Smooth muscle cell of the pulmonary artery (primary cell): ENCODE results near the gene HLA-DOA. TPM values are rescaled to one million over a fixed set of nuclear protein-coding genes. Genes with fewer than 3 reads are reported as not detected.

ENCODE experiments used
- total RNA-seq: library from RNA; depleted of rRNA; stranded (reverse); fragments of >200 nt; gene quantifications from 2 replicates; pipeline ENCODE4 v1.2.3, GENCODE V29; 2014

The HLA-DOA gene
- 2.1 TPM in 1 of 2 replicates, not detected in the other for total RNA-seq

GRCh38 chr6:33008944-33009861, at the start of gene HLA-DOA:
HLA-DOA (minus strand) TSS chr6:33009591.

GRCh38 chr6:32968093-32968866, 41.1 kb downstream of the HLA-DOA start, which contains the start of gene BRD2:
BRD2 (plus strand) TSS chr6:32968594; CDS start chr6:32972899, 4,305 bp downstream.

Other genes starting within 250 kb of the HLA-DOA start
- gene HLA-DQB2, start 246.1 kb downstream of the HLA-DOA start, total RNA-seq: not detected in 2 replicates
- gene HLA-DOB, start 192.6 kb downstream of the HLA-DOA start, total RNA-seq: 0.10 and 0.20 TPM in 2 replicates
- 19.5 and 33.5 TPM in 2 replicates for gene TAP2, start 170.9 kb downstream of the HLA-DOA start, total RNA-seq
- 33.5 and 35.4 TPM in 2 replicates for gene PSMB8, start 165.5 kb downstream of the HLA-DOA start, total RNA-seq
- gene TAP1, start 155.9 kb downstream of the HLA-DOA start, total RNA-seq: 41.1 and 52.4 TPM in 2 replicates
- 13.4 and 23.3 TPM in 2 replicates for gene PSMB9, start 155.4 kb downstream of the HLA-DOA start, total RNA-seq
- gene HLA-DMB, start 68.6 kb downstream of the HLA-DOA start, total RNA-seq: 0.07 and 0.59 TPM in 2 replicates
- gene HLA-DMA, start 56.5 kb downstream of the HLA-DOA start, total RNA-seq: 3.3 and 8.5 TPM in 2 replicates
- 84.5 and 93.0 TPM in 2 replicates for gene BRD2, start 41.0 kb downstream of the HLA-DOA start, total RNA-seq
- gene HLA-DPA1, start 64.1 kb upstream of the HLA-DOA start, total RNA-seq: 0.17 and 3.8 TPM in 2 replicates
- 2.8 and 19.5 TPM in 2 replicates for gene HLA-DPB1, start 66.4 kb upstream of the HLA-DOA start, total RNA-seq
- gene COL11A2, start 182.9 kb upstream of the HLA-DOA start, total RNA-seq: 0.13 and 0.83 TPM in 2 replicates
- gene RXRB, start 191.1 kb upstream of the HLA-DOA start, total RNA-seq: 32.2 and 34.4 TPM in 2 replicates
- gene SLC39A7, start 191.3 kb upstream of the HLA-DOA start, total RNA-seq: 158 and 190 TPM in 2 replicates
- 4.2 and 5.4 TPM in 2 replicates for gene HSD17B8, start 195.1 kb upstream of the HLA-DOA start, total RNA-seq
- gene RING1, start 198.9 kb upstream of the HLA-DOA start, total RNA-seq: 33.2 and 33.3 TPM in 2 replicates